DOHH2 (cell line): ENCODE measurements around the gene KDM2A.

Source experiments
- EZH2phosphoT487 ChIP-seq: fragments of 200-600 bp; sonication (generic); IDR thresholded peaks from 2 replicates; pipeline ENCODE4 v1.6.1; 2017; ENCODE audit warnings: borderline replicate concordance, mild to moderate bottlenecking, antibody characterized with exemption, low read length, moderate library complexity, mixed read lengths
- TF ChIP-seq, protein P1 (sequence below): fragments of 200-600 bp; sonication (generic); IDR thresholded peaks from one replicate; pipeline ENCODE4 v1.5.1; 2014; ENCODE audit warnings: antibody characterized with exemption, mild to moderate bottlenecking, low read depth, low read length; ENCODE audit not compliant: poor library complexity, severe bottlenecking

DNA sequence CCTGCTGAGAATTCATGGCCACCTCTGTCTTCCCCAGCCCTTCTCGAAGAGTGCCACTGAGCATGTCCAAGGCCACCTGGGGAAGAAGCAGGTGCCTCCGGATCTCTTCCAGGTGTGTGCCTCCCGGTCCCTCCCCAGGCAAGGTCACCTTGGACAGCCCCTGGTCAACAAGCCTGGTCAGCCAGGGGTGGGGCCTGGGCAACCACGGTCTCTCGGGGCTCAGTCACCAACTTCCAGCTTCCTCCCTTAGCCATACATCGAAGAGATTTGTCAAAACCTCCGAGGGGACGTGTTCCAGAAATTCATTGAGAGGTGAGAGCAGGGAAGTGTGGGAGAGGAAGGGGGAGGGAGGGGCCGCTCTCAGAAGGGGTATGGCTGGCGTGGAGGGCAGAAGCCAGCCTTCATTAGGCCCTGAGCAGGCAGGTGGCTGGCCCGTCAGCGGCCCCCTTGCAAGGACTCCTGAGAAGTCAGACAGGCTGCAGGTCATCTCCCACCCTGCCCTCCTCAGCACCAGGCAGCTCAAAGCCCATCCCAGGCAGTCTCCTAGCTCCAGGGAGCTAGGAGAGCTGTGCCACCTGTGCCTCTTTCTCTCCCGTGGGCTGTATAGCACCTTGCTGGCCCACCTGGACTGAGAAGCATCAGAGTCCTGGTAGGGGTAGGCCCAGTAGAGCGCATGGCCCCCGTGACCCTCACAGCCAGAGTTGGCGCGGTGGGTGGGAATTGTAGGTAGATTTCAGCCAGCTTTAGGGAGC, 160.7 kb downstream of the KDM2A start:
- TF ChIP-seq, protein P1, sequence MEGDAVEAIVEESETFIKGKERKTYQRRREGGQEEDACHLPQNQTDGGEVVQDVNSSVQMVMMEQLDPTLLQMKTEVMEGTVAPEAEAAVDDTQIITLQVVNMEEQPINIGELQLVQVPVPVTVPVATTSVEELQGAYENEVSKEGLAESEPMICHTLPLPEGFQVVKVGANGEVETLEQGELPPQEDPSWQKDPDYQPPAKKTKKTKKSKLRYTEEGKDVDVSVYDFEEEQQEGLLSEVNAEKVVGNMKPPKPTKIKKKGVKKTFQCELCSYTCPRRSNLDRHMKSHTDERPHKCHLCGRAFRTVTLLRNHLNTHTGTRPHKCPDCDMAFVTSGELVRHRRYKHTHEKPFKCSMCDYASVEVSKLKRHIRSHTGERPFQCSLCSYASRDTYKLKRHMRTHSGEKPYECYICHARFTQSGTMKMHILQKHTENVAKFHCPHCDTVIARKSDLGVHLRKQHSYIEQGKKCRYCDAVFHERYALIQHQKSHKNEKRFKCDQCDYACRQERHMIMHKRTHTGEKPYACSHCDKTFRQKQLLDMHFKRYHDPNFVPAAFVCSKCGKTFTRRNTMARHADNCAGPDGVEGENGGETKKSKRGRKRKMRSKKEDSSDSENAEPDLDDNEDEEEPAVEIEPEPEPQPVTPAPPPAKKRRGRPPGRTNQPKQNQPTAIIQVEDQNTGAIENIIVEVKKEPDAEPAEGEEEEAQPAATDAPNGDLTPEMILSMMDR: no peak
- TF ChIP-seq EZH2phosphoT487: no peak
